ENCODE measurements around the gene STPG3.
A peak's percentile ranks its signal among the peaks of the same experiment; 100 is the strongest.

STPG3 gene

GRCh38 chr9:137222190-137223077, 28.7 kb upstream of the STPG3 start, which contains the start of gene RNF208:
Gene RNF208, minus strand, starts transcription at chr9:137222240. Its CDS starts 1,028 bp downstream, at chr9:137221212.
- no peak for FAIRE-seq

- FAIRE-seq: peak; percentile 27
These were observed 27.8 kb upstream of the STPG3 start for GRCh38 chr9:137223078-137223970.

- FAIRE-seq: no peak
These were observed 26.0 kb upstream of the STPG3 start, which contains the start of gene CYSRT1 for GRCh38 chr9:137224830-137225694. Gene CYSRT1, plus strand, starts transcription at chr9:137225174. Its CDS starts 448 bp downstream, at chr9:137225622.

- no peak for FAIRE-seq
These were observed 25.3 kb upstream of the STPG3 start for GRCh38 chr9:137225699-137226331.

GRCh38 chr9:137226338-137227053, 24.6 kb upstream of the STPG3 start:
- FAIRE-seq: no peak

- no peak for FAIRE-seq
These were observed 23.8 kb upstream of the STPG3 start, which contains the start of gene RNF224 for GRCh38 chr9:137227054-137227852. Gene RNF224, plus strand, starts transcription at chr9:137227502. Its CDS starts 834 bp downstream, at chr9:137228336.

GRCh38 chr9:137227853-137228505, 23.1 kb upstream of the STPG3 start:
- FAIRE-seq: no peak

GRCh38 chr9:137228506-137228967, 22.5 kb upstream of the STPG3 start:
- no peak for FAIRE-seq

GRCh38 chr9:137228968-137229896, 21.9 kb upstream of the STPG3 start:
- FAIRE-seq: no peak

- no peak for FAIRE-seq
These were observed 21.0 kb upstream of the STPG3 start for GRCh38 chr9:137229903-137230704.

GRCh38 chr9:137230705-137231371, 20.2 kb upstream of the STPG3 start, which contains the start of gene SLC34A3:
Gene SLC34A3, plus strand, starts transcription at chr9:137230901. Its CDS starts 802 bp downstream, at chr9:137231703.
- FAIRE-seq: no peak

- no peak for FAIRE-seq
These were observed 19.6 kb upstream of the STPG3 start for GRCh38 chr9:137231372-137232039.

GRCh38 chr9:137232101-137232500, 19.0 kb upstream of the STPG3 start:
- no peak for FAIRE-seq

GRCh38 chr9:137232510-137232909, 18.6 kb upstream of the STPG3 start:
- no peak for FAIRE-seq

GRCh38 chr9:137233143-137233980, 17.7 kb upstream of the STPG3 start:
- no peak for FAIRE-seq
